ENCODE data around the gene WFS1.

Gene WFS1

DNA sequence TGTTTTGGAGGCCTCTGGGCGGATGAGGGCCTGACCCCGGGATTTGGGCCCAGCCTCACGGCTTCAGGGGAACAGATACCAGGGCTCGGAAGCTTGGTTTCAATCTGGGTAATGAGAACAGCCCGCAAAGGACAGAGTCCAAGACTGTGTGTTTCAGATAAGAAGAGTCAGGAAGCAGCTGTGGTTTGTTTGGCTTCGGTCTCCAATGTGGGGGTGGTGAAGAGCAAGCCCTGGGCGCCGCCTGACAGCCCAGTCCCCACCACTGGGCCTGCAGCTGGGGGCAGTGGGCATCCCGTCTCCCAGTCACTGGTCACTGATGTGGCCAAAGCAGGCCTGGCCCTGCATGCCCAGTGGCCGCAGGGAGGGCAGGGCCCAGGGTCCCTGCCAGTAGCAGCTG, 9.1 kb downstream of the WFS1 start:
- no peaks in the 10 kb centered on the region for H3K79me2 ChIP-seq (ENCODE audit: insufficient read depth, low read length)
- H2AFZ ChIP-seq (ENCODE audit: low read depth, low read length, severe bottlenecking): no peak overlapping the region
- H4K20me1 ChIP-seq (ENCODE audit: low read depth, low read length): no peaks in the 10 kb centered on the region
- no peaks in the 10 kb centered on the region for H3K27me3 ChIP-seq (ENCODE audit: low read length)
- no peak overlapping the region for H3K27ac ChIP-seq (ENCODE audit: low read depth, low read length)
- TF ChIP-seq, protein P1, sequence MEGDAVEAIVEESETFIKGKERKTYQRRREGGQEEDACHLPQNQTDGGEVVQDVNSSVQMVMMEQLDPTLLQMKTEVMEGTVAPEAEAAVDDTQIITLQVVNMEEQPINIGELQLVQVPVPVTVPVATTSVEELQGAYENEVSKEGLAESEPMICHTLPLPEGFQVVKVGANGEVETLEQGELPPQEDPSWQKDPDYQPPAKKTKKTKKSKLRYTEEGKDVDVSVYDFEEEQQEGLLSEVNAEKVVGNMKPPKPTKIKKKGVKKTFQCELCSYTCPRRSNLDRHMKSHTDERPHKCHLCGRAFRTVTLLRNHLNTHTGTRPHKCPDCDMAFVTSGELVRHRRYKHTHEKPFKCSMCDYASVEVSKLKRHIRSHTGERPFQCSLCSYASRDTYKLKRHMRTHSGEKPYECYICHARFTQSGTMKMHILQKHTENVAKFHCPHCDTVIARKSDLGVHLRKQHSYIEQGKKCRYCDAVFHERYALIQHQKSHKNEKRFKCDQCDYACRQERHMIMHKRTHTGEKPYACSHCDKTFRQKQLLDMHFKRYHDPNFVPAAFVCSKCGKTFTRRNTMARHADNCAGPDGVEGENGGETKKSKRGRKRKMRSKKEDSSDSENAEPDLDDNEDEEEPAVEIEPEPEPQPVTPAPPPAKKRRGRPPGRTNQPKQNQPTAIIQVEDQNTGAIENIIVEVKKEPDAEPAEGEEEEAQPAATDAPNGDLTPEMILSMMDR (IDR thresholded peaks at IDR 0.05; ENCODE audit: insufficient read depth, low read length, poor library complexity, severe bottlenecking): no peak
- no peak for TF ChIP-seq EZH2phosphoT487 (conservative IDR thresholded peaks at IDR 0.05; ENCODE audit: low read length)
- no peaks in the 10 kb centered on the region for H3F3A ChIP-seq (ENCODE audit: insufficient read depth)
- no peaks in the 10 kb centered on the region for H3K9me3 ChIP-seq (ENCODE audit: insufficient read depth, low read length)
- no peak overlapping the region for H3K9ac ChIP-seq (ENCODE audit: low read length)
- no peaks in the 10 kb centered on the region for H3K36me3 ChIP-seq (ENCODE audit: low read length)
- H3K9me2 ChIP-seq (replicated peaks; ENCODE audit: insufficient read depth, low read length): no peaks in the 10 kb centered on the region
- H3K4me3 ChIP-seq (ENCODE audit: insufficient read depth, low read length, poor library complexity, severe bottlenecking): no peak overlapping the region
- H3K4me2 ChIP-seq (ENCODE audit: low read depth, low read length, poor library complexity, severe bottlenecking): no peak overlapping the region

DNA sequence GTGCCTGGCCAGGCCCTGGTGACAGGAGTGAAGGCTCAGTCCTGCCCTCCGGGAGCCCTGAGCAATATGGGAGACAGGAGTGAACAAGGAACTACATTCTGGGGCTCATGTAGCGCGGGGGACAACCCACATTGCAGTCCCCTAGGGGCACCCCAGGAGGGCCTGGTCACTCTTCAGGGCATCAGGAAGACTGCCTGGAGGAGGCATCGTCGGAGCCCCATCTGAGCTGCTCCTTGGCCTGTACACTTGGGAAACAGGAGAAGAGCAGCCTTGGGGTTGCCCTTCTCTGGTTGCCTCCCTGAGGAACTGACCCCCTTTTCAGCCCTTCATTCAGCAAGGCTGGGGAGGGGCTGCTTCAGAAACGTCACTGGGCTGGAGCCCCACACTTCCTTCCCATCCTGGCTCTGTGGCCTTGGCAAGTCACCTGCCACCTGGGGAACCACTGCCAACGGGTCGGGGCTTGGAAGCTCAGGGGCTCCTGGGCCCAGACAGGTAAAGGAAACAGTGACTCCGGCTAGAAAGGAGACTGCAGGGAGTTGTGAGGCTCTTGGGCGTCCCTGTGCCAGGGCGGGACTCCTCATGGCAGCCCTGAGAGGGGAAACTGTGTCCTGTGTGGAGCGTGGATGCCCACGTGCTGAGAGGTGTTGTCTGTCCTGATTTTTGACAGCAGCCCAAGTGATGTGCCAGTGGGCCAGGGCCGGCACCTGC, 10.1 kb downstream of the WFS1 start:
- H3K9me3 ChIP-seq (ENCODE audit: insufficient read depth, low read length): no peaks in the 10 kb centered on the region
- H3K4me2 ChIP-seq (ENCODE audit: low read depth, low read length, poor library complexity, severe bottlenecking): no peak overlapping the region
- H3K27me3 ChIP-seq (ENCODE audit: low read length): no peaks in the 10 kb centered on the region
- no peak overlapping the region for H2AFZ ChIP-seq (ENCODE audit: low read depth, low read length, severe bottlenecking)
- H3K9ac ChIP-seq (ENCODE audit: low read length): no peak overlapping the region
- no peaks in the 10 kb centered on the region for H3K79me2 ChIP-seq (ENCODE audit: insufficient read depth, low read length)
- no peaks in the 10 kb centered on the region for H3K9me2 ChIP-seq (replicated peaks; ENCODE audit: insufficient read depth, low read length)
- no peaks in the 10 kb centered on the region for H3K36me3 ChIP-seq (ENCODE audit: low read length)
- no peak overlapping the region for H3K4me3 ChIP-seq (ENCODE audit: insufficient read depth, low read length, poor library complexity, severe bottlenecking)
- TF ChIP-seq, protein P1 (IDR thresholded peaks at IDR 0.05; ENCODE audit: insufficient read depth, low read length, poor library complexity, severe bottlenecking): no peak
- TF ChIP-seq EZH2phosphoT487 (conservative IDR thresholded peaks at IDR 0.05; ENCODE audit: low read length): no peak
- no peak overlapping the region for H3K27ac ChIP-seq (ENCODE audit: low read depth, low read length)
- H3F3A ChIP-seq (ENCODE audit: insufficient read depth): no peaks in the 10 kb centered on the region
- no peaks in the 10 kb centered on the region for H4K20me1 ChIP-seq (ENCODE audit: low read depth, low read length)

DNA sequence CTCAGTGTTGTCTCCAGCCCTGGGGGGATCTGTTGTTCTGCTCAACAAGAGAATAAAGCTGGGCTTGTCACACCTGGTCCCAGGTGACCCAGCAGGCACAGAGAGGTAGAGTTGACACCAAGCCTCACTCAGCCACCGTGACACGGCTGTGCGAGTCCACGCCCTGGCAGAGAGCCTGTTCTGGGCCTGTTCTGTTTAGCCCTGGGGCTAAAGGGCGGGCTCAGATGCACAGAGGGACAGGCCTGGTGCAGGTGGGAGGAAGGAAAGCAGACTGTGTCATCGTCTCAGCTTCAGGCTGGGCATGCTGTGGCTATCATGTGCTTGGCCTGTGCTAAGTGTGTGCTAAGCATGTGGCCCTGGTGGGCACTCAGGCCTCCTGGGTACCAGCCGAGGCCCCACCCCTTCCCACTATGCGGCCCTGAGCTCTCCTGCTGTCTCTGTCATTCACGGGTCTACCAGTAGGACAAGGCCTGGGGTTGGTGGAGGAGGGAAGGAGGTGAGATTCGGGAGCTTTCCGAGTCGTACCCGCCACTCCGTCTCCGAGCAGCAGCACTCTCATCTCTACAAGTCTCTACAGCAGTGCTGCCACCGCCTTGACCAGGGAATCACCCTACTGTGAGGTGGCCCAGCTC, 10.8 kb downstream of the WFS1 start:
- Histone ChIP-seq H3K79me2 (ENCODE audit: insufficient read depth, low read length) (no peaks in the 10 kb centered on the region), H4K20me1 (ENCODE audit: low read depth, low read length) (no peaks in the 10 kb centered on the region), H3K4me3 (ENCODE audit: insufficient read depth, low read length, poor library complexity, severe bottlenecking) (no peak overlapping the region), H3K9ac (ENCODE audit: low read length) (no peak overlapping the region), H3K36me3 (ENCODE audit: low read length) (no peaks in the 10 kb centered on the region), H3K27ac (ENCODE audit: low read depth, low read length) (no peak overlapping the region), H3K9me3 (ENCODE audit: insufficient read depth, low read length) (no peaks in the 10 kb centered on the region), H3K27me3 (ENCODE audit: low read length) (no peaks in the 10 kb centered on the region), H3F3A (ENCODE audit: insufficient read depth) (no peaks in the 10 kb centered on the region), H3K4me2 (ENCODE audit: low read depth, low read length, poor library complexity, severe bottlenecking) (no peak overlapping the region), H3K9me2 (replicated peaks; ENCODE audit: insufficient read depth, low read length) (no peaks in the 10 kb centered on the region), H2AFZ (ENCODE audit: low read depth, low read length, severe bottlenecking) (no peak overlapping the region)
- no peak for TF ChIP-seq EZH2phosphoT487 (conservative IDR thresholded peaks at IDR 0.05; ENCODE audit: low read length)
- TF ChIP-seq, protein P1 (IDR thresholded peaks at IDR 0.05; ENCODE audit: insufficient read depth, low read length, poor library complexity, severe bottlenecking): no peak
